HG03457 (cell line): Measurements from ENCODE around the gene PDE2A.

Experiments
- ATAC-seq: cut with Tn5 transposase; IDR thresholded peaks from one replicate; pipeline ENCODE4 v1.9.1; 2021; ENCODE audit warnings: moderate number of reproducible peaks; ENCODE audit not compliant: unreplicated experiment

Gene PDE2A

GRCh38 chr11:72684236-72684912 lies 10.2 kb upstream of the PDE2A start:
- no peak for ATAC-seq

GRCh38 chr11:72683782-72684200 lies 9.6 kb upstream of the PDE2A start:
- no peak for ATAC-seq

DNA sequence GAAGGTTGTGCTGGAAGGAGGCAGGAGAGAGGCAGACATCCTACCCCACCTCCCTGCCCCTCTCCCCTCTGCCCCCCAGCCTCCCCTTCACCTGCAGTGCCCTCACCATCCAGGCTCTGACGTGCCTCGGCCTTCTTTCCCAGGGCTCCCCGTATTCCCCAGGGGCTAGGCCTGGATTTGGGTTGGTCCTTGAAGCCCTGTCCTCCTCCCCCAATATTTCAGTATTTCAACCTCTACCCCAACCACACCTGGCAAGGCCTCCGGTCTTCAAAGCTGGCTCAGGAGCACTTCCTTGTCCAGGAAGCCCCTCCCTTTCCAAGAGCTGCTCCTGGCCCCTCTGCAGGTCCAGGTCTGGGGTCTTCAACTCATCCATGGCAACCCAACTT lies 8.6 kb upstream of the PDE2A start:
- ATAC-seq: no peak

DNA sequence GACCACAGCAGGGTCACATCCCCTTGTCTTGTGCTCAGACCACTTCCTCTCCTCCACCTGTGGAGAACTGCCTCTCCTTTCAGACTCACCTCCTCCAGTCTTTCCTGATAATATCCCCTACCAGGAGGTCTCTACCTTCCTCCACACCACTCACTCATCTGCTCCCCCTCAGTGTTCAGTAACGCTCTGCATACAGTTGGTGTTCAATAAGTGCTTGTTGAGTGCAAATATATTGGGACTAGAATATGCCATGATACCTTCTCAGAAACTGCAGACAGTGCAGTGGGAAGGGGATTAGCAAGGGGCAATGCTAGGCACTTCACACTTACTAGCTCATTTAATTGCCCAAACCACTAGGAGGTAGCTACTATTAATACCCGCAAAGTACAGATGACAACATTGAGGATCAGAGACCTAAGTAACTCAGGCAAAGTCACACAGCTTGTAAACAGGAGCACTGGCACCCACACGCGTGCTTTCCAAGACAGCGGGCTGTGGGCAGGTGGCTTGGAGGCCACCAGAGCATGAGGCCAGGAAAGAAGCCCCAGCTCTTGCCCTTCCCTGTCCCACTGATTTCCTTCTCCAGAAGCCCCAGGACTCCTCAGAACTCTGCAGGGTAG lies 8.1 kb upstream of the PDE2A start:
- no peak for ATAC-seq

DNA sequence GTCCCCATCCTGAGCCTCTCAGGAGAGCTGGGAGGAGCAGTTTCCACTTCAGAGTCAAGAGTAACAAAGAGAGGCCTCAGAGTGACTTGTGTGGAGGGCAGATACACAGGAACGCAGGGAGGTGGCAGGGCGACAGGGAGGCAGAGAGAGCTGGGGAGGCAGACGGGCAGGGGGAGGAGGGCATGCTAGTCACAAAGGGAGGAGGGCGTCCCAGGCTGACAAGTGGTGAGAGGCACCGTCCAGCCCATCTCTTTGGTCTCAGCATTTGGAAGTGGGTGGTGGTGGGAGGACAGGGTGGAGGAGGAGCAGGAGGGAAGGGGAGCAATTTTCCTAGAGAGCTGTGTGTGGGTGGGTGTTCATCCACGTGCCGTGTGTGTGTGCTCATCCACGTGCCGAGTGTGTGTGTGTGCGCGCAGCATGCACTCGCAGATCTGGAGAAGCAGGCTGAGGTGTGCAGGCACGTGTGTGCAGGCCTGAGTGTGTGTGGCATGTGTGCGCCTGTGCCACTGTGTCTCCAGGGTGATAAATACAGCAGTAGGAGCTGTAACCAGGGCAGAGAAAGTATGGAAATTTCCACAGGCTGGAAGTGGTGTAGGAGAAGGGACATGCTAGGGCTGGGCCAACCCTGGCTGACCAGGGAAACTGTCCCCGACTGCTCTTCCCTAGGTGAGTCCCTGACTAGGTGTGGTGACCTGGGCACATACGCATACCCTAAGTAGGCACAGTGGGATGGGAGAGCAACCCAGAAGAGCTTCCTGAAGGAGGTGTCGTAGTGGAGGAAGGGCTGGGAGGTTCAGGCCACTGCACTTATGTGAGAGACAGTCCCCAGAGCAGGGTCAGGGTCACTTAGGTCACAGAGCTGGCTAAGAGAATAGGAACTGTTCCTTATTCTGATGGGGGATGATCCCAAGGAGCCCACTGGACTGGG lies 7.3 kb upstream of the PDE2A start:
- no peak for ATAC-seq

- ATAC-seq: no peak
Observed at GRCh38 chr11:72680624-72681158, 6.5 kb upstream of the PDE2A start.

GRCh38 chr11:72679869-72680268 lies 5.6 kb upstream of the PDE2A start:
- ATAC-seq: no peak

GRCh38 chr11:72678524-72678923 lies 4.3 kb upstream of the PDE2A start:
- ATAC-seq: no peak

- no peak for ATAC-seq
Observed at GRCh38 chr11:72676861-72677341, 2.7 kb upstream of the PDE2A start.

DNA sequence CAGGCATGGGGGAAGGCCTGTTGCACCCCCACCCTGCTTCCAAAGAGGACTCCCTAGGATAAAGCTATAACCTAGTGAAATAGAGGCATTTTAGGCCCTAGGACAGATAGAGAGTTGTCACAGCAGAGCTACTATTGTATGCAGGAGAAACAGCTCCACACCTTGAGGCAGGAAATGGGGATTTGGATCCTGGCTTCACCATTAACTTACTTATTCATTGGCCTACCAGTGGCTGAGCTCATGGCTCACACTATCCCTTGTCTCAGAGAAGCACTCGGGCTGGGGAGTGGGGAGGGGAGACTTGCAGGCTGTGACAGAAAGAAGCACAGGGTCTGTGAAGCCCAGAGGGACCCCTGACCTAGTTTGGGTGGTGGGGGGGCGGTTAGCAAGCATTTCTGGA lies 999 bp upstream of the PDE2A start:
- no peak for ATAC-seq

GRCh38 chr11:72673284-72673942 lies 809 bp downstream of the PDE2A start:
- ATAC-seq: no peak

- no peak for ATAC-seq
Observed at GRCh38 chr11:72672597-72673238, 1.5 kb downstream of the PDE2A start.

DNA sequence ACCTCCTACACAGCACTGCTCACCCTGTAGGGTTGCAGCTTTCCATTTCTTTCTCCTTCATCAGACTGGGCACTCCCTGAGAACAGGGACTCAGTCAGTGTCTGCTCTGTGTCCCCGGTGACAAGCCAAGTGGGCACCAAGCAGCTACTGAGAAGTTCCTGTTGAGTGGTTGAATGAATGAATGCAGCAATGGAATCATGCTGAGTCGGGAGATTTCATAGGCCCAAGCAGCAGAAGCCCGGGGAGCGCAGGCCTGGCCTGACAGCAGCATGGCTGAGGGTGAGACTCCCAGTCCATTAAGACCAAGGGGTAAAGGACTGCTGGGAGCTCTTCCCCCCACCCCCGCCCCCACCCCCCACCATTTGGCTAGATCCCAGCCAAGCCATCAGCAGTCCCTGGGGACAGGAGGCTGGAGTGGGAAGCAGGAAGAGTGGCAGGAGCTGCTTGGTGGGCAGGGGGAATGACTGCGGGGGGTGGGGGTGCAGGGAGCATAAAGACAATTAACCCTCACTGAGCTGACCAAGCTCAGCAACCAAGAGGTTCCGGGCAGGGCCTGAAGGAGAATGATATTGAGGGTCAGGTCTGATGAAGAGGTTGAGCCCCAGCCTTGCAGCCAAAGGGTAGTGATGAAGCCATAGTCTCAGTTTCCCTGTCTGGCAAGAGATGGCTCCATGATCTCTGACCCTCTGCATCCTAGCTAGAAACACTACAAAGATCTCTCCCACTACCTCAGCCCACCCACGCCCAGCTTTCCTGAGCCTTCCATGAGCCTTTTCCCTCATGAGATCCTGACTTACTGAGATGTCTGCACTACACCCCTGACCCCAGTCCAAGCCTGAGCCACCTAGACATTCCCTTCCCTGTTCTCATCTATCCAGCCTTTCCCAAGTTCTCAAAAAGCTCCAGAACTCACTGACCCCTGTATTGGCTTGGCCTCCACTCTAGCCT lies 2.8 kb downstream of the PDE2A start:
- ATAC-seq: no peak

- ATAC-seq: no peak
Observed at GRCh38 chr11:72670041-72670440, 4.2 kb downstream of the PDE2A start.

DNA sequence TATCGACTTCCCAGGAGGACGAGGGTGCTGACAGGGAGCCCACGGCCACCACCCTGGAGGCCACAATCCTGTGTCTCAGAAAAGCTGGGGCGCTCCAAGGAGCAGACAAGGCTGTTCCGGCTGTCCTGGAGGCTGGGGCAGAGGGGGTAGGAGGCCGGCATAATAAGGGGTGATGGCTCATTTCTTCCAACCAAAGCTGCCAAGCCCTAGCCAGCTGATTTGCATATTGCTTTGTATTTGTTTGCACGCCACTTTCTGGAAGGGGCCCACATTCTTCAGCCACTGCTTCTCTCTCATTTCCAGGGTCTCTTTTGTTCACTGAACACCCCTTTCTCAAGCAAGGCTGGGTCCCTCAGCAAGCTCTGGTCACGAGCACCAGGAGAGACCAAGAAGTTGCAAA lies 4.7 kb downstream of the PDE2A start:
- no peak for ATAC-seq

DNA sequence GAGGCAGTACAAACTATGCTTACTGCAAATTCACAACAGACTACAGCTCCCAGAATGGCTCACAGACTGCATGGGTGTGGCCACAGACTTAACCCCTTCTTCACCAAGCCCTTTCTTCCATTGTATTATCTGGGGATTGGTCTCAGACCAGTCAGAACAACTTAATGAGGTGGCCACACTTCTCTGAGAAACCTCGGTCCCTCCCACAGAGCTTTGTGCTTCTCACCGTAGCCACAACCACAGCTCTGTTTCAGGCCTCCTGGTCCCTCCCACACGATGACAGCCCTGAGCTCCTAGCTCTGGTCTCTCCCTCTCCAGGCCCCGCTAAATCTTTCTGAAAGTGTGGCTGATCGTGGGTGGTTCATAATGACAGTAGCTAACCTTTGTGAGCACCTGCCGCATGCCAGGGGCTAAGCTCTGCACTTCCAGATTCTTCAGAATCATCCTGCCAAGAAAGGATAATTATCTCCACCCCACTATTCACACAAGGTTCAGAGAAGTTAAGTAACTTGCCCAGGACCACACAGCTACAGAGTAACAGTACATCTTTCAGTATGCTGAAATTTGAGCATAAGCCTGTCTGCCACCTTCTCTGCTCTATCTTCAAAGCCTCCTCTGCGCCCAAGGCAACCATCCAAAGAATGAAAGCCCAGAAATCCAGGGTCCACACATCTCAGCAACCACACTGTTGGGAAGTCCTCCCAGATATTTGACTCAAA lies 5.4 kb downstream of the PDE2A start:
- ATAC-seq: peak; percentile 64

DNA sequence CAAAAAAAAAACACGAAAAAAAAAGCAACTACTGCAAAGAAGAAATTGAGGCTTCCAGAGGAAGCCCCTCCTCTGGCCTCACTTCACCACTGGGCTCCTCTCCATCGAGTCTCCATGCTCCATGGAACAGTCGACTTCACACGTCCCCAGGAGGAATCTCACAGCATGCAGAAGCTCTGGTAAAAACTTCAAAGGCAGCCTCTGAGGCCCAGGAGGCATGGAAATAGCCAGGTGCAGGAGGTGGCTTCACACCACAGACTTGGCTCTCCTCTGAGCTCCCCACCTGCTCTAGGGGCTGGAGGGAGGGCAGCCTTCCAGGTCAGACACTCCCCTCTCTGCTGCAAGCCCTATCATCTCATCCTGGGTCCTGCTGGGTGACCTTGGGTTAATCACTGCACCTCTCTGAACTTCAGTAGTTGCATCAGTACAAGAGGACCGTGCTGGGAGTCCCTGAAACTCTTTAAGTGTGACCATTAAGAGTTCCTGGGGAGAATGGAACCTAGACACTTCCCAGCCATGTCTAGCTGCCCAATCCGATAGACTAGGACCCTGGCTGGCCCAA lies 8.2 kb downstream of the PDE2A start:
- no peak for ATAC-seq

DNA sequence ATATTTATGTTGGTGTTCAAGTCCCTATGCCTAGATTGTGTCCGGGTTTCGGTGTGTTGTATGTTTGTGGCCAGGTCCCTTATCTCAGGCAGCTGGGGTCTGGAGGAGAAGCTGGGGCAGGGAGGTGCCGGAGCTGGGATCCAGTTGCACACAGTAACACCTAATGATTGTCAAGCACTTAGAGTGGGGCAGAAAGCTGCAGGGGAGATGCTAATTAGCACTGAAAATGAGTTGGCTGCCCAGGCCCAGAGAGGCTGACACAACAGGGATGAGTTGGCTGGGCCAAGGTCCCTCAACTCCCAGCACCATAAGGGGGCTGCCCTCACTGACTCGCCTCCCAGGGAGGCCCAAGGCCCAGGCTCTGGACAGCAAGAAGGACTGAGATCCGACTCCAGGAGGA lies 12.2 kb downstream of the PDE2A start:
- no peak for ATAC-seq
